Kidney (tissue), 14 donors: ENCODE results near the gene ADSS1. TPM values are rescaled to one million over a fixed set of nuclear protein-coding genes. Genes with fewer than 3 reads are reported as not detected.

Experiments used
- DNase-seq, 5 donors: peaks; one replicate each; pipeline ENCODE4 v3.0.0-alpha.2; 2013 to 2020
- FAIRE-seq: peaks from 2 replicates; lab custom pipeline; 2012; peaks lifted over from hg19 to GRCh38; lab: Jason Lieb, UNC
- H3K27ac ChIP-seq, 2 donors: one replicate each; pipeline ENCODE4 v1.7.0; 2013; ENCODE audit warnings: low read depth in 2 of 2, low read length in 2 of 2, inconsistent platforms in 1 of 2
- H3K27me3 ChIP-seq: one replicate; pipeline ENCODE4 v1.7.1; 2013; ENCODE audit warnings: low read length, inconsistent platforms; ENCODE audit not compliant: control insufficient read depth, insufficient read depth
- H3K36me3 ChIP-seq, 3 donors: one replicate each; pipeline versions ENCODE4 v1.7.0 to v1.7.1; 2013; ENCODE audit warnings: low read length in 3 of 3, control low read depth in 1 of 3, inconsistent platforms in 1 of 3; ENCODE audit not compliant: insufficient read depth in 3 of 3, control insufficient read depth in 2 of 3
- H3K4me1 ChIP-seq, 3 donors: one replicate each; pipeline versions ENCODE4 v1.7.0 to v1.7.1; 2013; ENCODE audit warnings: low read length in 3 of 3, inconsistent platforms in 1 of 3, low read depth in 1 of 3; ENCODE audit not compliant: control insufficient read depth in 2 of 3, insufficient read depth in 2 of 3
- H3K4me3 ChIP-seq, 3 donors: one replicate each; pipeline versions ENCODE4 v1.7.0 to v1.8.1; 2013; ENCODE audit warnings: low read length in 3 of 3, control low read depth in 1 of 3, inconsistent platforms in 1 of 3
- H3K9ac ChIP-seq, 3 donors: one replicate each; pipeline versions ENCODE4 v1.7.0 to v1.7.1; 2013; ENCODE audit warnings: low read length in 3 of 3, control low read depth in 1 of 3, inconsistent platforms in 1 of 3
- H3K9me3 ChIP-seq, 3 donors: one replicate each; pipeline versions ENCODE4 v1.7.0 to v1.7.1; 2013; ENCODE audit warnings: low read length in 3 of 3, control low read depth in 1 of 3, inconsistent platforms in 1 of 3; ENCODE audit not compliant: control insufficient read depth in 2 of 3, insufficient read depth in 1 of 3
- intact Hi-C: fragments of 100-400 bp; cut with DNase I; formaldehyde crosslinking; loops from one replicate; pipeline ENCODE4 v1.11.1; 2022
- polyA plus RNA-seq: library from polyadenylated mRNA; stranded (reverse); fragments of 350-450 nt; fragmentation: Illumina TruSeq; extraction: RNeasy Lipid Tissue Mini Kit (QIAGEN cat#74804); gene quantifications from one replicate; pipeline ENCODE4 v1.2.3, GENCODE V29; 2014; ENCODE audit warnings: low read depth, low replicate concordance; ENCODE audit not compliant: insufficient read depth
- total RNA-seq: library from RNA; stranded (reverse); fragmentation: NEBNext Ultra II Directional; extraction: Animal tissue kit (Norgen Biotek cat#: 25700); gene quantifications from one replicate; pipeline ENCODE4 v1.2.1, GENCODE V29; 2021
- TF ChIP-seq, protein P1 (sequence below): IDR thresholded peaks from 3 replicates; pipeline ENCODE4 v1.5.1; 2012; ENCODE audit warnings: mild to moderate bottlenecking, moderate library complexity, borderline replicate concordance; ENCODE audit not compliant: insufficient read depth; ENCODE audit errors: extremely low read depth
- donor health status: control.
- donor health status: control.
- donor health status: control.
- donor health status: control.
- donor health status: control.
- donor health status: DM: yes; HTN: yes; CAD: no.
- donor health status: Normal renal cell carcinoma (clear cell type).

ADSS1 gene
- total and polyA plus RNA-seq, 2 donors from 2014 or later, result 7.5 to 16.5 TPM

DNA sequence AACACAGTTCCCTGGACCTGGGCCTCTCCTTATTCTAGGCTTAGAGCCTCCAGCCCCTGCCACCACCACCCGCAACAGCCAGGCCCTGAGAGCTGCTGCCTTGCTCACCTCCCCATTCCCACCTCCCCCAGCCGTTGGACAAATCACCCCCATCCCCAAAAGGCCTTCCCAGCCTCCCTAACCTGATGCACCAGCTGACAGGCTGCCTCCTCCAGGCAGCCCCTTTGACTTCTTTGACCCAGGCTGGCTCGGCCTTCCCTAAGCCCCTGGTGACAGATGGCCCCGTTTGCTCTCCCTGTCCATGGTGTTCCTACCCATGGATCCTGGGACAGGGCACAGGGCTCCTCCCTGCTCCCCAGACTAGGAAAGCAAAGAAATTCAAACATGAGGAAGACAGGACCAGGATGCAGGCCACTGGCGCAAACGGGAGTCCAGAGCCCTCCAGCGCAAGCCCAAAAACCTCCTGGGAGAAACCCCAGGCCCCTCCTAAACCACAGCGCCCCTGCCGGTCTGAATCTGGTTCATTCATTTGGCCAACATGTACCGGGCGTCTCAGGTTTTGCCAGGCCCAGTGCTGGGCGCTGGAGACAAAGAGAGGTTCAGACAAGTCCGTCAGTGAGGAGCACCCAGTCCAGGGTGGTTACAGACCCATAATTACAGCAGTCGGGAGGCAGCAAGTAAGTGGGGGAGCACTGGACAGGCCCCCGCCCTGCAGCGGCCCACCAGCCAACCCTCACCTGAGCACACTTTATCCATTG, 69.1 kb downstream of the ADSS1 start:
- H3K36me3 ChIP-seq, result no peaks in the 10 kb centered on the region
- H3K27me3 ChIP-seq, result no peaks in the 10 kb centered on the region
- TF ChIP-seq, protein P1, sequence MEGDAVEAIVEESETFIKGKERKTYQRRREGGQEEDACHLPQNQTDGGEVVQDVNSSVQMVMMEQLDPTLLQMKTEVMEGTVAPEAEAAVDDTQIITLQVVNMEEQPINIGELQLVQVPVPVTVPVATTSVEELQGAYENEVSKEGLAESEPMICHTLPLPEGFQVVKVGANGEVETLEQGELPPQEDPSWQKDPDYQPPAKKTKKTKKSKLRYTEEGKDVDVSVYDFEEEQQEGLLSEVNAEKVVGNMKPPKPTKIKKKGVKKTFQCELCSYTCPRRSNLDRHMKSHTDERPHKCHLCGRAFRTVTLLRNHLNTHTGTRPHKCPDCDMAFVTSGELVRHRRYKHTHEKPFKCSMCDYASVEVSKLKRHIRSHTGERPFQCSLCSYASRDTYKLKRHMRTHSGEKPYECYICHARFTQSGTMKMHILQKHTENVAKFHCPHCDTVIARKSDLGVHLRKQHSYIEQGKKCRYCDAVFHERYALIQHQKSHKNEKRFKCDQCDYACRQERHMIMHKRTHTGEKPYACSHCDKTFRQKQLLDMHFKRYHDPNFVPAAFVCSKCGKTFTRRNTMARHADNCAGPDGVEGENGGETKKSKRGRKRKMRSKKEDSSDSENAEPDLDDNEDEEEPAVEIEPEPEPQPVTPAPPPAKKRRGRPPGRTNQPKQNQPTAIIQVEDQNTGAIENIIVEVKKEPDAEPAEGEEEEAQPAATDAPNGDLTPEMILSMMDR, result no peak
- no peak for DNase-seq
- H3K27ac ChIP-seq, result no peak overlapping the region
- intact Hi-C loops, result no loop called here
- FAIRE-seq, result no peak
- peak overlapping the region in 1 of 3 donors; percentile 62 for H3K4me3 ChIP-seq
- peak overlapping the region in 1 of 3 donors; percentile 9 for H3K9ac ChIP-seq
- H3K4me1 ChIP-seq, result peaks cover 0 to 31% (median 3%) of the 10 kb centered on the region in 3 donors
- H3K9me3 ChIP-seq, result no peaks in the 10 kb centered on the region

DNA sequence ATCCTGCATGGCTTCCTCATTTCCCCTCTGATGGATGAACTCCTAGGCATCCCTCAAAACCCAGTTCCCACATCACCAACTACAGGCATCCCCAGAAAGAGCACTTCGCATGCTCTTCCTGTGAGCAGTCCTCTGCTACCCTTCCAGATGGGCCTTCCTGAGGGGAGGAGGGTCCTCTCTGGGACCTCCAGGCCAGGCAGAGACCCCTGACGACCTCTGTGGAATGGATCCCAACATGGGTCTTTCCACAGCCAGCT, 69.6 kb downstream of the ADSS1 start:
- Histone ChIP-seq H3K27ac (no peak overlapping the region), H3K27me3 (no peaks in the 10 kb centered on the region), H3K9me3 (no peaks in the 10 kb centered on the region), H3K36me3 (no peaks in the 10 kb centered on the region), H3K9ac (peak overlapping the region in 1 of 3 donors; percentile 56), H3K4me1 (peaks cover 0 to 31% (median 3%) of the 10 kb centered on the region in 3 donors), H3K4me3 (peak overlapping the region in 1 of 3 donors; percentile 62)
- TF ChIP-seq, protein P1, result no peak
- FAIRE-seq (no peak), DNase-seq (no peak)
- intact Hi-C loops, result no loop called here

DNA sequence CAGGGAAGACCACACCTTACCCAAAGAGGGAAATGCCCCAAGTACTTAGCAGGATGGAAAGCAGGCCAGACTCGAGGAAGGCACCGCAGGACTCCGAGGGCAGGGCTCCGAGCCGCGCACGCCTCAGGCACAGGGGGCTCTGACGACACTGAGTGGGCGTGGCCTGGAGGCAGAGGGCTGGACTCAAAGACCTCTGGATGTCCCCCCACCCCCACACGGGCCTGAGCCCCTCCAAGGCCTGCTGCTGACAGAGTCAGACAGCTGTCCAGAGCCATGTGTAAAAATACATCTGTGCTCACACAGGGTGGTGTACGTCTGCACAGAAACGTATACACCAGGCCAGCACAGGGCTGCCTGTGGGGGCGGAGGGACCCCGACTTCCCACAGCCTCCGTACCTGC, 70.1 kb downstream of the ADSS1 start:
- peak overlapping the region; percentile 42 to 64 (median 62) for H3K4me3 ChIP-seq
- H3K9me3 ChIP-seq, result no peaks in the 10 kb centered on the region
- H3K36me3 ChIP-seq, result no peaks in the 10 kb centered on the region
- no peak for FAIRE-seq
- H3K27ac ChIP-seq, result no peak overlapping the region
- peak in 4 of 5 donors; percentile 36 to 81 (median 53) for DNase-seq
- intact Hi-C loops, result no loop called here
- H3K4me1 ChIP-seq, result peaks cover 0 to 31% (median 3%) of the 10 kb centered on the region in 3 donors
- TF ChIP-seq, protein P1, result no peak
- peak overlapping the region; percentile 2 to 56 (median 49) for H3K9ac ChIP-seq
- no peaks in the 10 kb centered on the region for H3K27me3 ChIP-seq

DNA sequence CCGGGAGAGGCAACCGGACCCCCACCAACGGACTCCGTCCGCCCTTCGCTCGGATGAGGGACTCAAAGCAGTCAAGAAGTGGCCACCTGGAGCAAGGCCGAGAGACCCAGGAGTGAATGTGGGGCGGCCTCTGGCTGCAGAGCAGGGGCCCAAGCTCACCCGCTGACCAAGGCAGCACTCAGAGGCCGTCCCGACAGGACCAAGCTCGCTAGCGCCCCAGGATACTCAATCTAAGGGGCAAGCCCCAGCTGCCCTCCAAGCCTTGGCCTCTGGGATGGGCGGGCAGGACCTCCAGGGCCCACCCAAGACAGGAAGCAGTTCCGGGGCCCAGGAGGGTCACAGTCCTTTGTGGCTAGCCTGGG, 70.6 kb downstream of the ADSS1 start:
- Histone ChIP-seq H3K27ac (peak overlapping the region in 1 of 2 donors; percentile 9), H3K4me3 (peak overlapping the region; percentile 42 to 64 (median 62)), H3K4me1 (peaks cover 0 to 31% (median 3%) of the 10 kb centered on the region in 3 donors), H3K36me3 (no peaks in the 10 kb centered on the region), H3K27me3 (no peaks in the 10 kb centered on the region), H3K9me3 (no peaks in the 10 kb centered on the region), H3K9ac (peak overlapping the region; percentile 2 to 76 (median 56))
- TF ChIP-seq, protein P1, result no peak
- no peak for FAIRE-seq
- peak in 3 of 5 donors; percentile 28 to 61 (median 44) for DNase-seq
- intact Hi-C loops, result no loop called here
